MM.1S (cell line): Measurements from ENCODE around the gene ABCA1.
"Not testable (repeated sequence)": the region's sequence is repeated elsewhere in the genome, so short reads cannot be mapped to it uniquely, and the experiment has no call there.

Experiments used
- DNase-seq: peaks from one replicate; pipeline ENCODE4 v3.0.0-alpha.2; 2015
- H2AFZ ChIP-seq: fragments of 300-600 bp; sonication (generic); 2 replicates; pipeline ENCODE4 v1.6.0; 2016; ENCODE audit warnings: antibody characterized with exemption, low read length
- H3F3A ChIP-seq: fragments of 300-600 bp; sonication (generic); 2 replicates; pipeline ENCODE4 v1.6.1; 2016; ENCODE audit warnings: mild to moderate bottlenecking, antibody characterized with exemption, low read length, moderate library complexity, mixed read lengths; ENCODE audit not compliant: insufficient read depth
- H3K27ac ChIP-seq: fragments of 300-600 bp; sonication (generic); 2 replicates; pipeline ENCODE4 v1.5.1; 2016; ENCODE audit warnings: mild to moderate bottlenecking, low read length
- H3K27me3 ChIP-seq: fragments of 300-600 bp; sonication (generic); replicated peaks from 2 replicates; pipeline ENCODE4 v1.6.0; 2016; ENCODE audit warnings: low read length; ENCODE audit not compliant: insufficient read depth
- H3K36me3 ChIP-seq: fragments of 300-600 bp; sonication (generic); replicated peaks from 2 replicates; pipeline ENCODE4 v1.6.1; 2016; ENCODE audit warnings: mild to moderate bottlenecking, low read length, mixed read lengths; ENCODE audit not compliant: insufficient read depth
- H3K4me1 ChIP-seq: fragments of 300-600 bp; sonication (generic); 2 replicates; pipeline ENCODE4 v1.6.1; 2016; ENCODE audit warnings: low read length, mixed read lengths
- H3K4me2 ChIP-seq: fragments of 300-600 bp; sonication (generic); 2 replicates; pipeline ENCODE4 v1.6.0; 2016; ENCODE audit warnings: low read depth, low read length
- H3K4me3 ChIP-seq: fragments of 300-600 bp; sonication (generic); 2 replicates; pipeline ENCODE4 v1.5.1; 2016; ENCODE audit warnings: low read length, mixed read lengths
- H3K79me2 ChIP-seq: fragments of 300-600 bp; sonication (generic); 2 replicates; pipeline ENCODE4 v1.6.1; 2016; ENCODE audit warnings: mixed run types, low read length, mixed read lengths
- H3K9ac ChIP-seq: fragments of 300-600 bp; sonication (generic); 2 replicates; pipeline ENCODE4 v1.6.1; 2016; ENCODE audit warnings: low read length, mixed read lengths
- H3K9me2 ChIP-seq: fragments of 300-600 bp; sonication (generic); replicated peaks from 2 replicates; pipeline ENCODE4 v1.6.1; 2016; ENCODE audit warnings: mild to moderate bottlenecking, low read length, mixed read lengths; ENCODE audit not compliant: insufficient read depth
- H3K9me3 ChIP-seq: fragments of 300-600 bp; sonication (generic); replicated peaks from 2 replicates; pipeline ENCODE4 v1.6.1; 2016; ENCODE audit warnings: mild to moderate bottlenecking, low read length, mixed read lengths; ENCODE audit not compliant: insufficient read depth
- H4K20me1 ChIP-seq: fragments of 300-600 bp; sonication (generic); 2 replicates; pipeline ENCODE4 v1.6.1; 2016; ENCODE audit warnings: mild to moderate bottlenecking, low read length, moderate library complexity, mixed read lengths; ENCODE audit not compliant: insufficient read depth
- CTCF ChIP-seq: fragments of 300-600 bp; sonication (generic); IDR thresholded peaks from 2 replicates; pipeline ENCODE4 v1.5.1; 2016; ENCODE audit warnings: antibody characterized with exemption, low read length, mixed read lengths
- EZH2 ChIP-seq: fragments of 300-600 bp; sonication (generic); optimal IDR thresholded peaks from 2 replicates; pipeline ENCODE3; 2017; ENCODE audit warnings: low read depth, mild to moderate bottlenecking, antibody characterized with exemption, low read length, mixed read lengths
- EZH2phosphoT487 ChIP-seq: fragments of 300-600 bp; sonication (generic); IDR thresholded peaks from 2 replicates; pipeline ENCODE4 v1.6.1; 2018; ENCODE audit warnings: antibody characterized with exemption, low read length

The ABCA1 gene

GRCh38 chr9:104927912-104928740 is at the start of gene ABCA1:
ABCA1 (minus strand) TSS chr9:104928155; CDS start chr9:104903679, 24,476 bp downstream.
- TF ChIP-seq CTCF (no peak), EZH2phosphoT487 (no peak), EZH2 (no peak)
- Histone ChIP-seq H3K4me3 (peak within 1 kb of the TSS; percentile 63), H3K9me2 (no peaks in the 10 kb centered on the region), H4K20me1 (no peaks in the 10 kb centered on the region), H3K79me2 (no peaks in the 10 kb centered on the region; the same call in 1 of the 2 replicates), H3K27me3 (no peaks in the 10 kb centered on the region; the same call in 1 of the 2 replicates), H3K9me3 (no peaks in the 10 kb centered on the region), H3K9ac (peak within 1 kb of the TSS; percentile 58), H2AFZ (peak within 1 kb of the TSS; percentile 49), H3K36me3 (no peaks in the 10 kb centered on the region), H3K4me2 (peak within 1 kb of the TSS; percentile 80), H3K27ac (peak within 1 kb of the TSS; percentile 6; the same call in 1 of the 2 replicates), H3F3A (peaks cover 11% of the 10 kb centered on the region), H3K4me1 (no peaks in the 10 kb centered on the region)
- peak; percentile 74 for DNase-seq

GRCh38 chr9:104977580-104977979 is 49.6 kb upstream of the ABCA1 start:
- DNase-seq, result no peak
- no peak overlapping the region for H2AFZ ChIP-seq
- H3K79me2 ChIP-seq, result no peaks in the 10 kb centered on the region
- no peaks in the 10 kb centered on the region for H3F3A ChIP-seq
- no peak for TF ChIP-seq EZH2
- TF ChIP-seq EZH2phosphoT487, result no peak
- no peak for TF ChIP-seq CTCF
- H3K9me2 ChIP-seq, result no peaks in the 10 kb centered on the region
- H3K9me3 ChIP-seq, result no peaks in the 10 kb centered on the region
- H3K36me3 ChIP-seq, result no peaks in the 10 kb centered on the region
- H3K4me3 ChIP-seq, result no peak overlapping the region
- no peak overlapping the region for H3K27ac ChIP-seq
- no peaks in the 10 kb centered on the region for H3K4me1 ChIP-seq
- no peaks in the 10 kb centered on the region for H4K20me1 ChIP-seq
- no peak overlapping the region for H3K4me2 ChIP-seq
- no peaks in the 10 kb centered on the region for H3K27me3 ChIP-seq
- no peak overlapping the region for H3K9ac ChIP-seq

GRCh38 chr9:104977168-104977567 is 49.2 kb upstream of the ABCA1 start:
- no peak overlapping the region for H3K4me3 ChIP-seq
- no peaks in the 10 kb centered on the region for H3K9me3 ChIP-seq
- no peaks in the 10 kb centered on the region for H4K20me1 ChIP-seq
- H3F3A ChIP-seq, result no peaks in the 10 kb centered on the region
- H3K4me2 ChIP-seq, result no peak overlapping the region
- no peak overlapping the region for H2AFZ ChIP-seq
- no peaks in the 10 kb centered on the region for H3K79me2 ChIP-seq
- TF ChIP-seq EZH2phosphoT487 (no peak), CTCF (no peak), EZH2 (no peak)
- no peak overlapping the region for H3K27ac ChIP-seq
- no peaks in the 10 kb centered on the region for H3K27me3 ChIP-seq
- H3K9me2 ChIP-seq, result no peaks in the 10 kb centered on the region
- H3K36me3 ChIP-seq, result no peaks in the 10 kb centered on the region
- no peaks in the 10 kb centered on the region for H3K4me1 ChIP-seq
- DNase-seq, result no peak
- H3K9ac ChIP-seq, result no peak overlapping the region

GRCh38 chr9:104975966-104976595 is 48.1 kb upstream of the ABCA1 start:
- not testable (repeated sequence) for DNase-seq, H3K27me3 ChIP-seq, H4K20me1 ChIP-seq, H3K36me3 ChIP-seq, H3K4me3 ChIP-seq, H3K9ac ChIP-seq, H2AFZ ChIP-seq, H3K4me2 ChIP-seq, H3K27ac ChIP-seq, H3K9me2 ChIP-seq, H3F3A ChIP-seq, H3K4me1 ChIP-seq, H3K9me3 ChIP-seq, H3K79me2 ChIP-seq
